Left lung (tissue), 10 donors: ENCODE data around the gene AIMP2. TPM values are rescaled to one million over a fixed set of nuclear protein-coding genes. Genes with fewer than 3 reads are reported as not detected.

Experiments used
- ATAC-seq: fragments of 200-7000 bp; cut with Tn5 transposase; one replicate; pipeline ENCODE4 v1.9.1; 2020; ENCODE audit warnings: moderate library complexity
- DNase-seq, 4 donors: peaks; one replicate each; pipeline ENCODE4 v3.0.0-alpha.2; 2013 to 2020
- H3K27ac ChIP-seq, 2 donors: fragments of 200-600 bp; sonication (generic) in 1 of 2; one replicate each; pipeline versions ENCODE4 v1.5.0 to v1.8.0; 2020 to 2021
- H3K27me3 ChIP-seq, 2 donors: fragments of 200-600 bp; sonication (generic) in 1 of 2; one replicate each; pipeline versions ENCODE4 v1.5.0 to v1.8.0; 2020 to 2021
- H3K36me3 ChIP-seq, 2 donors: fragments of 200-600 bp; sonication (generic) in 1 of 2; one replicate each; pipeline versions ENCODE4 v1.5.0 to v1.8.0; 2020 to 2021
- H3K4me1 ChIP-seq, 2 donors: fragments of 200-600 bp; one replicate each; pipeline ENCODE4 v1.8.0; 2021
- H3K4me3 ChIP-seq, 2 donors: fragments of 200-600 bp; sonication (generic) in 1 of 2; one replicate each; pipeline versions ENCODE4 v1.5.0 to v1.8.0; 2020 to 2021; ENCODE audit warnings: mild to moderate bottlenecking in 1 of 2
- H3K9me3 ChIP-seq, 2 donors: fragments of 200-600 bp; sonication (generic) in 1 of 2; one replicate each; pipeline versions ENCODE4 v1.5.0 to v1.8.0; 2020 to 2021
- intact Hi-C, 2 donors: fragments of 100-400 bp; cut with DNase I; formaldehyde crosslinking; loops; one replicate each; pipeline versions ENCODE4 v1.11.2 to v1.14.2; 2022
- polyA plus RNA-seq, 6 donors: library from polyadenylated mRNA; unstranded; fragments of 120-200 nt; gene quantifications; one replicate each; pipeline ENCODE4 v1.2.1, GENCODE V29; 2013; ENCODE audit not compliant: insufficient read length in 6 of 6
- total RNA-seq, 2 donors: library from RNA; stranded (reverse); fragmentation: NEBNext Ultra II Directional; extraction: Animal tissue kit (Norgen Biotek cat#: 25700); gene quantifications; one replicate each; pipeline ENCODE4 v1.2.1, GENCODE V29; 2021
- TF ChIP-seq, protein P1 (sequence below), 2 donors: fragments of 200-600 bp; sonication (generic) in 1 of 2; IDR thresholded peaks; one replicate each; pipeline versions ENCODE4 v1.5.0 to v1.8.0; 2021; ENCODE audit warnings: antibody characterized with exemption in 2 of 2
- donor health status: DM: no; HTN: yes; CAD: no.
- donor health status: DM: no; HTN: no; CAD: no.

Gene AIMP2
- total and polyA plus RNA-seq, 8 donors: 12.8 to 35.5 (median 15.5) TPM

DNA sequence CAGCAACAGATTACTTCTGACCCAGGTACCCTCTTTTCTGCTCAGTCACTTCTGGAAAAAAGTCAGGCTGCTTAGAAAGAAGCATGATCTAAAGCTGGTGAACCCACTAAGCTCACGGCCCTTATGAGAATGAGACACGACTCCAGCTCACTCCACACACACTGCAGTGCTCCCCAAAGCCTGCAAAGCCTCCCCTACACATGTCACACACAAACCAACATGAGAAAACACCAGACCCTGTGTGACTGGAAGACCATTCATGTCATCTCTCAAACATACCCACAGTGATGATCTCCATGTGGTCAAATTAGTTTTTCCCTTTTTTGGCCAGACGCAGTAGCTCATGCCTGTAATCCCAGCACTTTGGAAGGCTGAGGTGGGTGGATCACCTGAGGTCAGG is 22.5 kb downstream of the AIMP2 start:
- H3K36me3 ChIP-seq: peaks cover 0 to 96% of the 10 kb centered on the region in 2 donors

DNA sequence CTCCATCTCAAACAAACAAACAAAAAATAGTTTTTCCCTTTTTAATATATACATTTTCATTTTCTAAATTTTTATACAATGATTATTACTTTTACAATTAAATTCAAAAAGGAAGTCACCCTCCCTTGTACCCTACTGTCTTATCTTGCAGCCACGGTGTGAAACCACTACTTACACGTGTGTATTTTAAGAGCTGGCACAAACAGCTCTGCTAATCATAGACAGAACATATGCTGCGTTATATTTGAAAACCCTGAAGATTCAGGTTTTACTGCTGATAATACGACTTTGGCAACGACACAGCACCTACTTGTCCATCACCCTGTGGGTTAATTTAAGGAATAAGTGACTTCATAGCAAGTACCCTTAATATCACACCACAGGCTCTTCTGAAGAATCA is 23.1 kb downstream of the AIMP2 start:
- intact Hi-C loops: no loop called here
- no peaks in the 10 kb centered on the region for H3K9me3 ChIP-seq
- H3K36me3 ChIP-seq: peaks cover 0 to 96% of the 10 kb centered on the region in 2 donors
- no peak overlapping the region for H3K4me3 ChIP-seq
- H3K27me3 ChIP-seq: no peaks in the 10 kb centered on the region
- DNase-seq (no peak), ATAC-seq (no peak)
- TF ChIP-seq, protein P1, sequence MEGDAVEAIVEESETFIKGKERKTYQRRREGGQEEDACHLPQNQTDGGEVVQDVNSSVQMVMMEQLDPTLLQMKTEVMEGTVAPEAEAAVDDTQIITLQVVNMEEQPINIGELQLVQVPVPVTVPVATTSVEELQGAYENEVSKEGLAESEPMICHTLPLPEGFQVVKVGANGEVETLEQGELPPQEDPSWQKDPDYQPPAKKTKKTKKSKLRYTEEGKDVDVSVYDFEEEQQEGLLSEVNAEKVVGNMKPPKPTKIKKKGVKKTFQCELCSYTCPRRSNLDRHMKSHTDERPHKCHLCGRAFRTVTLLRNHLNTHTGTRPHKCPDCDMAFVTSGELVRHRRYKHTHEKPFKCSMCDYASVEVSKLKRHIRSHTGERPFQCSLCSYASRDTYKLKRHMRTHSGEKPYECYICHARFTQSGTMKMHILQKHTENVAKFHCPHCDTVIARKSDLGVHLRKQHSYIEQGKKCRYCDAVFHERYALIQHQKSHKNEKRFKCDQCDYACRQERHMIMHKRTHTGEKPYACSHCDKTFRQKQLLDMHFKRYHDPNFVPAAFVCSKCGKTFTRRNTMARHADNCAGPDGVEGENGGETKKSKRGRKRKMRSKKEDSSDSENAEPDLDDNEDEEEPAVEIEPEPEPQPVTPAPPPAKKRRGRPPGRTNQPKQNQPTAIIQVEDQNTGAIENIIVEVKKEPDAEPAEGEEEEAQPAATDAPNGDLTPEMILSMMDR (IDR thresholded peaks at IDR 0.05): no peak
- H3K27ac ChIP-seq: no peak overlapping the region
- H3K4me1 ChIP-seq: peaks cover 0 to 8% of the 10 kb centered on the region in 2 donors

More for the DNA sequence above, 22.5 kb downstream of the AIMP2 start:
- intact Hi-C loops: no loop called here
- peaks cover 0 to 14% of the 10 kb centered on the region in 2 donors for H3K4me1 ChIP-seq
- TF ChIP-seq, protein P1 (IDR thresholded peaks at IDR 0.05): no peak
- H3K27ac ChIP-seq: no peak overlapping the region
- H3K9me3 ChIP-seq: no peaks in the 10 kb centered on the region
- DNase-seq: no peak
- no peaks in the 10 kb centered on the region for H3K27me3 ChIP-seq
- no peak for ATAC-seq
- H3K4me3 ChIP-seq: no peak overlapping the region

DNA sequence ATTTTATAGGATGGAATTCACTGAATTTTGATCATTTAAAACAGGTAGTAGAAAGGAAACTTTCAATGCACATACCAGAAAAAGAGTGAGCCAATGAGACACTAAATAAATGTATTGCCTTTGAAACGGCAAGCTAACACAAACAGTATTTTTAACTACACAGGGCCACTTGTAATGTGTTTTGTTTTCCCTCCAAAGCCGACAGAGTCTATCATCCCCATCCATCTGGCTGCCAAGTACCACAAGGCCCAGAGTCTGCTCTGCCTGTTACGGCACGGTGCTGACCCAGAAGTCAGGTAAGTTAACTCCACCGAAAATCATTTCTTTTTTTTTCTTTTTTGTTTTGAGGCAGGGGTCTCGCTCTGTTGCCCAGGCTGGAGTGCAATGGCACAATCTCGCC is 23.6 kb downstream of the AIMP2 start:
- Histone ChIP-seq H3K27ac (no peak overlapping the region), H3K4me1 (peaks cover 0 to 4% of the 10 kb centered on the region in 2 donors)
- TF ChIP-seq, protein P1 (IDR thresholded peaks at IDR 0.05): no peak

DNA sequence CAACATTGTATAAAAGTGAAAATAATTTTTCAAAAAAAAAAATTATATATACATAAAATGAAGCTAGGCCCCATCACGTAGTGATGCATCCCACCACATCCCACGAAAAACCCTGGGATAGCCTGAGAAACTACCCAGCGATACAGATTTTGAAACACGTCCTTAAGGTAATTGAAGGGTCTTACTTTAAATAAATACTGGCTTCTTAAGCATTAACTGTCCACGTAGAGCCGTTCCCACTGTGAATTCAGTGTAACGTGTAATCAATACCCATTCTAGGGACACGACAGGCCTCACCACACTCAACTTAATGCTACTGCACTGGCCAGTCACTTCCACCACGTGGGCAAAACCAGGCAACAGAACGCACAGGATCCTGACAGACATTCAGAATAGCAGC is 26.1 kb downstream of the AIMP2 start:
- intact Hi-C loops: no loop called here
- Histone ChIP-seq H3K4me3 (no peak overlapping the region), H3K4me1 (no peaks in the 10 kb centered on the region), H3K9me3 (no peaks in the 10 kb centered on the region), H3K36me3 (peaks cover 0 to 96% of the 10 kb centered on the region in 2 donors), H3K27me3 (no peaks in the 10 kb centered on the region), H3K27ac (no peak overlapping the region)
- TF ChIP-seq, protein P1 (IDR thresholded peaks at IDR 0.05): no peak
- DNase-seq (no peak), ATAC-seq (no peak)

More for the DNA sequence above, 23.6 kb downstream of the AIMP2 start:
- no peak for DNase-seq
- H3K9me3 ChIP-seq: no peaks in the 10 kb centered on the region
- peaks cover 0 to 96% of the 10 kb centered on the region in 2 donors for H3K36me3 ChIP-seq
- no peaks in the 10 kb centered on the region for H3K27me3 ChIP-seq
- H3K4me3 ChIP-seq: no peak overlapping the region
- intact Hi-C loops: no loop called here
- no peak for ATAC-seq

DNA sequence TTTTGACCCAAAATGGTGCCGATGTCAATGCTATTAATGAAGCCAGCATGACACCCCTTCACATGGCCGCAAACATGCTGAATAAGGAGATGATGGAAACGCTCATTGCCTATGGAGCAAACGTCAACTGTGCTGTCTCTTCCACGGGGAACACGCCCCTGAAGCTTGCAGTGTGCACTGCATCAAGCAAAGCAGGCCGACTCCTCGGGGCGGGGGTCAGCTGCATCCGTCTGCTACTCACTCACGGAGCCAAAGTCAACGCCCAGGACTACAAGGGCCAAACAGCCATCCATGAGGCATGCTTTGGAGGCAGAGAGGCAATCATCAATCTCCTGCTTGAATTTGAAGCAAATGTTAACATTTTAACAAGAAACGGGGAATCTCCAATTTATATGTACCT is 26.6 kb downstream of the AIMP2 start:
- Histone ChIP-seq H3K27me3 (no peaks in the 10 kb centered on the region), H3K9me3 (no peaks in the 10 kb centered on the region), H3K4me3 (no peak overlapping the region), H3K4me1 (no peaks in the 10 kb centered on the region), H3K27ac (no peak overlapping the region), H3K36me3 (peaks cover 0 to 97% of the 10 kb centered on the region in 2 donors)
- DNase-seq: no peak
- TF ChIP-seq, protein P1 (IDR thresholded peaks at IDR 0.05): no peak
- no peak for ATAC-seq
- intact Hi-C loops: no loop called here
